Stomach (tissue), 4 donors: ENCODE results near the gene NPB.

ENCODE experiments used
- EP300 ChIP-seq: sonication (generic); formaldehyde crosslinking; IDR thresholded peaks from one replicate; pipeline ENCODE4 v1.6.1; 2017; ENCODE audit warnings: antibody characterized with exemption
- POLR2A ChIP-seq, 4 donors: fragments of 450-650 bp; IDR thresholded peaks; one replicate each; pipeline ENCODE4 v1.6.1; 2016; ENCODE audit warnings: antibody characterized with exemption in 4 of 4, control low read depth in 2 of 4, mild to moderate bottlenecking in 1 of 4, moderate library complexity in 1 of 4
- POLR2AphosphoS5 ChIP-seq, 3 donors: sonication (generic); formaldehyde crosslinking; IDR thresholded peaks; one replicate each; pipeline ENCODE4 v1.6.1; 2016; ENCODE audit warnings: antibody characterized with exemption in 3 of 3
- TF ChIP-seq, protein P1 (sequence below), 7 experiments: fragments of 450-650 bp in 4 of 7; fragments of 200-600 bp in 3 of 7; sonication (generic) in 3 of 7; IDR thresholded peaks; one replicate each; pipeline ENCODE4 v1.5.1; 2016 to 2019; ENCODE audit warnings: antibody characterized with exemption in 7 of 7, control low read depth in 2 of 7, mild to moderate bottlenecking in 1 of 7

DNA sequence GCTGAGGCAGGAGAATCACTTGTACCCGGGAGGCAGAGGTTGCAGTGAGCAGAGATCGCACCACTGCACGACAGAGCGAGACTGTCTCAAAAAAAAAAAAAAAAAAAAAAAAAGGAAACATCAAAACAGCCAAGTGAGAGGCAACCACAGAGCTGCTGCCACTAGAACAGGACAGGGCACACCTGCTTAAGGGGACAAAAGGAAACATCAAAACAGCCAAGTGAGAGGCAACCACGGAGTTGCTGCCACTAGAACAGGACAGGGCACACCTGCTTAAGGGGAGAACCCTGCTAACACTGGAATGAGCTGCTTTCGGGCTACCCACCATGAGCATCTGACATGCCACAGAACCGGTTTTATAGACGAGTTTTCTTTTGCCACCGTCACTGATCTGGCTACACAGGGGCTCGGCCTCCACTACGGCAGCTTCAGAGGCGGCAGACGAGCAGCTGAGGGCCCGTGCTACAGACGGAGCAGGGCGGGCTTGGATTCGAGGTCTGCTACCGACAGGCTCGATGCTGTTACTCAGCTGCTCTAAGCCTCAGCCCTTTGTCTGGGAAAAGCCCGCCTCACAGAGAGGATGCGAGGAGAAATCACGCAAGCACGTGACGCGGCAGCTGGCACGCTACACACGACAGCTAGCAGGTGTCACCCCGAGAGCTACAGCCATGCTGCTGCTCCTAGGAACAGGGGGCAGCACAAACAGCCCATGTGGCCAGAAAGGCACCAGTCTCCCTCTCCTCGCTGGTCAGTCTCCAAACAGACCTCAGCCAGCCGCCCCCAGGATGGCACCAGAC lies 43.7 kb upstream of the NPB start:
- TF ChIP-seq, protein P1, sequence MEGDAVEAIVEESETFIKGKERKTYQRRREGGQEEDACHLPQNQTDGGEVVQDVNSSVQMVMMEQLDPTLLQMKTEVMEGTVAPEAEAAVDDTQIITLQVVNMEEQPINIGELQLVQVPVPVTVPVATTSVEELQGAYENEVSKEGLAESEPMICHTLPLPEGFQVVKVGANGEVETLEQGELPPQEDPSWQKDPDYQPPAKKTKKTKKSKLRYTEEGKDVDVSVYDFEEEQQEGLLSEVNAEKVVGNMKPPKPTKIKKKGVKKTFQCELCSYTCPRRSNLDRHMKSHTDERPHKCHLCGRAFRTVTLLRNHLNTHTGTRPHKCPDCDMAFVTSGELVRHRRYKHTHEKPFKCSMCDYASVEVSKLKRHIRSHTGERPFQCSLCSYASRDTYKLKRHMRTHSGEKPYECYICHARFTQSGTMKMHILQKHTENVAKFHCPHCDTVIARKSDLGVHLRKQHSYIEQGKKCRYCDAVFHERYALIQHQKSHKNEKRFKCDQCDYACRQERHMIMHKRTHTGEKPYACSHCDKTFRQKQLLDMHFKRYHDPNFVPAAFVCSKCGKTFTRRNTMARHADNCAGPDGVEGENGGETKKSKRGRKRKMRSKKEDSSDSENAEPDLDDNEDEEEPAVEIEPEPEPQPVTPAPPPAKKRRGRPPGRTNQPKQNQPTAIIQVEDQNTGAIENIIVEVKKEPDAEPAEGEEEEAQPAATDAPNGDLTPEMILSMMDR (IDR thresholded peaks at IDR 0.05), result no peak
- TF ChIP-seq EP300, result no peak
- TF ChIP-seq POLR2A (IDR thresholded peaks at IDR 0.05), result no peak
- TF ChIP-seq POLR2AphosphoS5 (IDR thresholded peaks at IDR 0.05), result no peak
